GM23248 (cell line): ENCODE data around the gene GNAS-AS1.

Experiments
- EZH2 ChIP-seq: fragments of 200-600 bp; sonication (generic); IDR thresholded peaks from 2 replicates; pipeline ENCODE4 v1.6.1; 2018; ENCODE audit warnings: antibody characterized with exemption, mild to moderate bottlenecking; ENCODE audit not compliant: insufficient read depth, poor library complexity, severe bottlenecking
- EZH2phosphoT487 ChIP-seq: fragments of 200-600 bp; sonication (generic); IDR thresholded peaks from 2 replicates; pipeline ENCODE4 v1.6.1; 2018; ENCODE audit warnings: antibody characterized with exemption, moderate library complexity, mild to moderate bottlenecking, low read depth; ENCODE audit not compliant: insufficient read depth

DNA sequence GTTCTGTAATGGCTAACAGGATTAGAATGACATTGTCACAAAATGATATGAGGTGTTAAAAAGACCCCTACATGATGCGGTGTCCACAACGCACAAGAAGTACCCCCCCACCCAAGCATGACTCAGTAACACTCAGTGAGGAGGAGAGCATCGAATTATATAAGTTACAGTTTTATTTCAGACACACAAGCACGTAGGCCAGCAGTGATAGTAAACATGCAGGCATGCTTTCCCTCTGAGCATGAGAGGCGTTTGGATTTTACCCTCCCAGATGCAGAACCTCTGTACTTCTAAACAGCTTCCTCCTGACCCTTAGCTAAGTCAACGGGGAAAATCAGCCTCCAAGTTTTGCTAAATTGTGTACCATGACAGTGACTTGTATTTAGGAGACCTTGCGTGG, 25.7 kb upstream of the GNAS-AS1 start:
- TF ChIP-seq EZH2 (no peak), EZH2phosphoT487 (no peak)
